ENCODE results near the gene PARP4. TPM values are rescaled to one million over a fixed set of nuclear protein-coding genes. Genes with fewer than 3 reads are reported as not detected.
"Not testable (repeated sequence)": the region's sequence is repeated elsewhere in the genome, so short reads cannot be mapped to it uniquely, and the experiment has no call there.

The PARP4 gene
- total and polyA plus RNA-seq, 2 experiments from 2014 or later: 22.4 to 31.6 TPM

DNA sequence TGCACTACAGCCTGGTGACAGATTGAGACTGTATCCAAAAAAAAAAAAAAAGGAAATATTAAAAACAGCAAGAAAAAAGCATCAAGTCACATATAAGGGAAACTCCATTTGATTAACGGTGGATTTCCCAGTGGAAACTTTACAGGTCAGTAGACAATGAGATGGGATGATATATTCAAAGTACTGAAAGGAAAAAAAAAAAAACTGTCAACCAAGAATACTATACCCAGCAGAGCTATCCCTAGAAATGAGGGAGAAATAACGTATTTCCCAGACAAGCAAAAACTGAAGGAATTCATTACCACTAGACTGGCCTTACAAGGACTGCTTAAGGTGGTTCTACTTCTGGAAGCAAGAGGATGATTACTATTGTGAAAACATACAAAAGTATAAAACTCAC, 115.8 kb downstream of the PARP4 start:
- Histone ChIP-seq H3K27me3 (replicated peaks; ENCODE audit: insufficient read depth) (no peaks in the 10 kb centered on the region), H3K9me2 (ENCODE audit: insufficient read depth) (no peaks in the 10 kb centered on the region), H3K9ac (no peak overlapping the region), H3K4me1 (ENCODE audit: insufficient read depth) (no peaks in the 10 kb centered on the region), H3K36me3 (ENCODE audit: low read depth) (no peaks in the 10 kb centered on the region), H3K4me2 (ENCODE audit: unreplicated experiment) (no peak overlapping the region), H3F3A (ENCODE audit: insufficient read depth) (no peaks in the 10 kb centered on the region), H4K20me1 (ENCODE audit: insufficient read depth) (no peaks in the 10 kb centered on the region), H3K27ac (no peak overlapping the region), H3K9me3 (ENCODE audit: low read depth) (no peaks in the 10 kb centered on the region), H2AFZ (no peak overlapping the region), H3K79me2 (ENCODE audit: insufficient read depth) (no peaks in the 10 kb centered on the region), H3K4me3 (no peak overlapping the region)
- DNase-seq: no peak
- in situ Hi-C loops (cut with MboI): no loop called here
- 61 to 68% methylated on average over 2 of the region's 2 CpGs for WGBS, 2 experiments (ENCODE audit: low coverage in 1 of 2, low lambda C conversion rate in 2 of 2, missing lambda C conversion rate in 2 of 2)
- TF ChIP-seq EZH2phosphoT487 (IDR thresholded peaks at IDR 0.05; ENCODE audit: insufficient read depth, low read depth) (no peak), EZH2 (IDR thresholded peaks at IDR 0.05; ENCODE audit: insufficient read depth, poor library complexity, severe bottlenecking) (no peak)

DNA sequence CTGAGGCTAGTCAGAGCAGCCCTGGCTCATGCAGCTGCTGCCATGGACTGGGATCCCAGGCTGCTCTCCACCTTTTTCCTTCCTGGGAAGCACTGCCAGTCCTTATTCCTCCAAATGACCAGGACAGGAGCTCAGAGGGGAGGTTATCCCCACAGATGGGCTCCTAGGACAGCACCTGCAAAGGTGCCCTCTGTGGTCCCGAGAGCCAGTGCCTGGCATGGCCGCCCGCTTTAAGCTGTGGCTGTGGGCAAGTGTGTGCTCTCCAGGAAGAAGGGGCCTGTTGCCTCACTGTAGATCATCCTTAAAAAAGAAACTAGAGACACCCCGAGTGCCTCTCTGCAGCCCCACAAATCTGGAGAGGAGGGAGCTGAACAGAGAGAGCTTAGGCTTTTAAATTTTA, 119.6 kb downstream of the PARP4 start:
- Histone ChIP-seq H3K79me2 (ENCODE audit: insufficient read depth) (no peaks in the 10 kb centered on the region), H3K36me3 (ENCODE audit: low read depth) (no peaks in the 10 kb centered on the region), H2AFZ (no peak overlapping the region), H3K27me3 (replicated peaks; ENCODE audit: insufficient read depth) (no peaks in the 10 kb centered on the region), H3K4me2 (ENCODE audit: unreplicated experiment) (no peak overlapping the region), H3K9ac (no peak overlapping the region), H3F3A (ENCODE audit: insufficient read depth) (no peaks in the 10 kb centered on the region), H3K9me3 (ENCODE audit: low read depth) (no peaks in the 10 kb centered on the region), H3K27ac (no peak overlapping the region), H3K4me1 (ENCODE audit: insufficient read depth) (no peaks in the 10 kb centered on the region), H4K20me1 (ENCODE audit: insufficient read depth) (no peaks in the 10 kb centered on the region), H3K9me2 (ENCODE audit: insufficient read depth) (no peaks in the 10 kb centered on the region), H3K4me3 (no peak overlapping the region)
- in situ Hi-C loops (cut with MboI): no loop called here
- TF ChIP-seq EZH2 (IDR thresholded peaks at IDR 0.05; ENCODE audit: insufficient read depth, poor library complexity, severe bottlenecking) (no peak), EZH2phosphoT487 (IDR thresholded peaks at IDR 0.05; ENCODE audit: insufficient read depth, low read depth) (no peak)
- DNase-seq: no peak
- 81 to 82% methylated on average over 4 of the region's 4 CpGs for WGBS, 2 experiments (ENCODE audit: low coverage in 1 of 2, low lambda C conversion rate in 2 of 2, missing lambda C conversion rate in 2 of 2)

DNA sequence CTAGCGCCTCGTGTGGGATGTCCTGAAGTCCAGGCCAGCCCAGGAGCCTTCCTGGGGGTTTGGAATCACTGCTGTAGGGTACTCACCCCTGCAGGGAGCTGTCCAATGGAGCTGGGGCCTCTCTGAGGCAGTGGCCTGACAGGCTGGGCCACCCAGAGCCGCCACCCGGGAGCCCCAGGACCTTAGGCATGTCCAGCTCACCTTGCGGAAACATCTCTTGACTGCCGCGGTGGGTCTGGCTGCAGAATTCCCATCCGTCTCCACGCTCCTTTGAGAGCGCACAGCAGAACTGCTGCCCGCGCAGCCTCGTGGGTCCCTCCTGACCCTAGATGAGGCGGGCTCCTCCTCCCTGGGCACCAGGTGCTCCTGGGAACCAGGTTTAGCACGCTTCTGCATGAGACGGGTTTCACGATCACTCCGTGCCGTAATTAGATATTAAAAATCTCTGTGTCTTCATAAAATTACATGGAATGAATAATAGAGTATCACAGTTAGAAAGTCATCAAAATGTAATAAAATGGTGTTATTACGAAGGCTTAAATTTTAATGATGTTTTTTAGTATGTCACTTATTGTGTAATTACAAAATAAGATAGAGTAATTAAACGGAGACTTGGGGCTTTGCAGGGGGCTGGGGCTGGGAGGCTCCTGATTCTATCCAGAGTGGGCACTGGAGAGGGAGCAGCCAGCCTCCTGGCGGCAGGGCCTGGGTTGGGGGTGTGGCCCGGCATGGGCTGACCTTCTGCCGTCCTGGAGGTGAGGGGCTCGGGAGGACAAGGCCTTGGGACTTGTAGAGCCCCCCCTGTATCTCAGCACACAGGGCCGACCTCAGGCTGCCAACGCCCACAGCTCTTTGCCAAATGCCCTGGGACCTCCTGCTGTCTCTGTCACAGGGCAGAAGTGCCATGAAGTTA, 120.6 kb downstream of the PARP4 start:
- DNase-seq; H2AFZ ChIP-seq; H3K27ac ChIP-seq; H3K9me3 ChIP-seq (ENCODE audit: low read depth); H3K4me2 ChIP-seq (ENCODE audit: unreplicated experiment); H3K79me2 ChIP-seq (ENCODE audit: insufficient read depth); H3K9ac ChIP-seq; H3K9me2 ChIP-seq (ENCODE audit: insufficient read depth); H3K4me1 ChIP-seq (ENCODE audit: insufficient read depth); H3K27me3 ChIP-seq (replicated peaks; ENCODE audit: insufficient read depth); H3K36me3 ChIP-seq (ENCODE audit: low read depth); H4K20me1 ChIP-seq (ENCODE audit: insufficient read depth); in situ Hi-C loops (cut with MboI); H3F3A ChIP-seq (ENCODE audit: insufficient read depth); H3K4me3 ChIP-seq: not testable (repeated sequence)
- 66% methylated on average over 23 to 25 of the region's 27 CpGs for WGBS, 2 experiments (ENCODE audit: low coverage in 1 of 2, low lambda C conversion rate in 2 of 2, missing lambda C conversion rate in 2 of 2)

DNA sequence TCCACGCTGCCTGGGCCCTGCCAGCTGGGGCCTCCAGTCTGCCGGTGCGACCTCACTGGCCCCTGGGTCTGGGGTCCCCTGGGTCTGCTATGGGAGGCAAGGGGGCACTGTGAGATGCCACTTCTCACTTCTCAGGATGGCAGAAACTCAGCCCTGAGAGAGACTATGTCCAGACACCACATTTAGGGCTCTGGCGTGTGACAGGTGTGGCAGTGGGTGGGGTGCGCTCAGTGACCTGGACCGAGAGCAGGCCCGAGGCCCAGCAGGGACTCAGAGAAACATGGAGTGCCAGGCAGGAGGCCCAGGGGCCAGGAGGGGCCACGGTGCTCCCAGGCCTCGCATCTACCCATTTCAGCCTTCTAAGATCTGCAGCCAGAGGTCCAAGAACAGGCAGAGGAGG, 121.8 kb downstream of the PARP4 start:
- H2AFZ ChIP-seq; H3K27ac ChIP-seq; H3K36me3 ChIP-seq (ENCODE audit: low read depth); in situ Hi-C loops (cut with MboI); H4K20me1 ChIP-seq (ENCODE audit: insufficient read depth); H3K27me3 ChIP-seq (replicated peaks; ENCODE audit: insufficient read depth); DNase-seq; H3K9me3 ChIP-seq (ENCODE audit: low read depth); H3K4me1 ChIP-seq (ENCODE audit: insufficient read depth); H3F3A ChIP-seq (ENCODE audit: insufficient read depth); H3K4me3 ChIP-seq; H3K79me2 ChIP-seq (ENCODE audit: insufficient read depth); H3K4me2 ChIP-seq (ENCODE audit: unreplicated experiment); H3K9me2 ChIP-seq (ENCODE audit: insufficient read depth); H3K9ac ChIP-seq: not testable (repeated sequence)
- 66 to 76% methylated on average over 8 to 9 of the region's 9 CpGs for WGBS, 2 experiments (ENCODE audit: low coverage in 1 of 2, low lambda C conversion rate in 2 of 2, missing lambda C conversion rate in 2 of 2)

DNA sequence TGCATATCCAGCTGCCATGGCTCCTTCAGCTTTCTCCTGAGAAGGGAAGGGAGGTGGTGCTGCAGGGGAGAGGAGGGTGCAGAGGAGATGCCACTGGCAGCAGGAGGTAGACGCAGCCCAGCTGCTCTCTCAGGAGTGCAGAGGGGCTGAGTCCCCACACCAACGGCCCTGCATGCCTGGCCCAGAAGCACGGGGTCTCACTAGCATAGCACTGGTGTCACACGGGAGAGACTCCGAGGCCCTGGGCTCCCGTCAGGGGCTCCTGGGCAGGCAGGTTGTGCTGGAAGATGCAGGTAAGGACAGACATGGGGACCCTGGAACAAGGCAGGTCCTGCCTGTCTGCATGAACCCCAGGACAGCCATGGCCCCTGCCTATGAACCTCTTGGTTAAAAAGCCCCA, 123.1 kb downstream of the PARP4 start:
- 30 to 42% methylated on average over 6 of the region's 6 CpGs for WGBS, 2 experiments (ENCODE audit: low coverage in 1 of 2, low lambda C conversion rate in 2 of 2, missing lambda C conversion rate in 2 of 2)
- H3K9me3 ChIP-seq (ENCODE audit: low read depth): no peaks in the 10 kb centered on the region
- no peak overlapping the region for H3K4me3 ChIP-seq
- DNase-seq: no peak
- H3F3A ChIP-seq (ENCODE audit: insufficient read depth): no peaks in the 10 kb centered on the region
- H3K79me2 ChIP-seq (ENCODE audit: insufficient read depth): no peaks in the 10 kb centered on the region
- no peak overlapping the region for H3K4me2 ChIP-seq (ENCODE audit: unreplicated experiment)
- in situ Hi-C loops (cut with MboI): no loop called here
- H3K27ac ChIP-seq: no peak overlapping the region
- H3K36me3 ChIP-seq (ENCODE audit: low read depth): no peaks in the 10 kb centered on the region
- TF ChIP-seq EZH2 (IDR thresholded peaks at IDR 0.05; ENCODE audit: insufficient read depth, poor library complexity, severe bottlenecking) (no peak), EZH2phosphoT487 (IDR thresholded peaks at IDR 0.05; ENCODE audit: insufficient read depth, low read depth) (no peak)
- H3K4me1 ChIP-seq (ENCODE audit: insufficient read depth): no peaks in the 10 kb centered on the region
- no peak overlapping the region for H3K9ac ChIP-seq
- H3K9me2 ChIP-seq (ENCODE audit: insufficient read depth): no peaks in the 10 kb centered on the region
- no peaks in the 10 kb centered on the region for H4K20me1 ChIP-seq (ENCODE audit: insufficient read depth)
- H3K27me3 ChIP-seq (replicated peaks; ENCODE audit: insufficient read depth): no peaks in the 10 kb centered on the region
- no peak overlapping the region for H2AFZ ChIP-seq

DNA sequence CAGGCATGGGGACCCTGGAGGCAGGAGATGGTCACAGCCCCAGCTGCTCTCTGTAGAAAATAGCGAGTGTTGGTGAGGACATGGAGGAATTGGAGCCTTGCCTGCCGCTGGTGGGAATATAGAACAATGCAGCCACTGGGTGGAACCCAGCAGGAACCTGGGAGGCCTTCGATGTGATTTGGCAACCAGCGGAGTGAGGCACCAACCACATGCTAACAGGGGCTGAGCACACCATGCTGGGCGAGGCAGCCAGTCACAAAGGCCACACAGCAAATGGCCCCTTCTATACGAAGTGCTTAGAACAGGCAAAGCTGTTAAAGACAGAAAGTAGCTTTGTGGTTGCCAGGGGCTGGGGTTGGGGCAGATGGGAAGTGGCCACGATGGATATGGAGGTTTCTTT, 123.8 kb downstream of the PARP4 start:
- H3K9me3 ChIP-seq (ENCODE audit: low read depth); H2AFZ ChIP-seq; H3K9ac ChIP-seq; H3K9me2 ChIP-seq (ENCODE audit: insufficient read depth); H3K27ac ChIP-seq; H3K79me2 ChIP-seq (ENCODE audit: insufficient read depth); H3K4me3 ChIP-seq; H3F3A ChIP-seq (ENCODE audit: insufficient read depth); H3K27me3 ChIP-seq (replicated peaks; ENCODE audit: insufficient read depth); H3K4me1 ChIP-seq (ENCODE audit: insufficient read depth); H3K36me3 ChIP-seq (ENCODE audit: low read depth); H4K20me1 ChIP-seq (ENCODE audit: insufficient read depth); in situ Hi-C loops (cut with MboI); H3K4me2 ChIP-seq (ENCODE audit: unreplicated experiment): not testable (repeated sequence)
- WGBS, 2 experiments (ENCODE audit: low coverage in 1 of 2, low lambda C conversion rate in 2 of 2, missing lambda C conversion rate in 2 of 2): 42 to 65% methylated on average over 6 to 7 of the region's 7 CpGs
- DNase-seq: peak; percentile 22
